Astrocyte (in vitro differentiated cells and primary cell): ENCODE measurements around the gene KRTAP12-2.

ENCODE experiments used
- CTCF ChIP-seq: IDR thresholded peaks from 2 replicates; pipeline ENCODE4 v1.5.1; 2011; ENCODE audit warnings: low read depth, mild to moderate bottlenecking, inconsistent platforms, low read length, moderate library complexity; ENCODE audit not compliant: insufficient read depth
- EZH2 ChIP-seq: IDR thresholded peaks from 2 replicates; pipeline ENCODE4 v1.6.1; 2012; ENCODE audit warnings: mild to moderate bottlenecking, low read length, inconsistent platforms; ENCODE audit not compliant: insufficient read depth

GRCh38 chr21:44708213-44708865 is 41.6 kb upstream of the KRTAP12-2 start:
- no peak for TF ChIP-seq CTCF
- peak; percentile 22 for TF ChIP-seq EZH2
